HL-60 (cell line): Measurements from ENCODE around the gene ENOX1.

Experiments used
- GABPA ChIP-seq: IDR thresholded peaks from 2 replicates; pipeline ENCODE4 v1.6.1; 2012; ENCODE audit warnings: low read depth
- POLR2AphosphoS5 ChIP-seq: IDR thresholded peaks from 2 replicates; pipeline ENCODE4 v1.6.1; 2012; ENCODE audit warnings: low read depth
- TF ChIP-seq, protein P1 (sequence below): IDR thresholded peaks from one replicate; pipeline ENCODE4 v1.5.1; 2011; ENCODE audit warnings: low read length, control low read depth, inconsistent platforms; ENCODE audit not compliant: insufficient read depth
- TF ChIP-seq, protein P2 (sequence below): IDR thresholded peaks from 2 replicates; pipeline ENCODE4 v1.6.1; 2012; ENCODE audit warnings: low read depth; ENCODE audit not compliant: insufficient replicate concordance

- TF ChIP-seq, protein P1, sequence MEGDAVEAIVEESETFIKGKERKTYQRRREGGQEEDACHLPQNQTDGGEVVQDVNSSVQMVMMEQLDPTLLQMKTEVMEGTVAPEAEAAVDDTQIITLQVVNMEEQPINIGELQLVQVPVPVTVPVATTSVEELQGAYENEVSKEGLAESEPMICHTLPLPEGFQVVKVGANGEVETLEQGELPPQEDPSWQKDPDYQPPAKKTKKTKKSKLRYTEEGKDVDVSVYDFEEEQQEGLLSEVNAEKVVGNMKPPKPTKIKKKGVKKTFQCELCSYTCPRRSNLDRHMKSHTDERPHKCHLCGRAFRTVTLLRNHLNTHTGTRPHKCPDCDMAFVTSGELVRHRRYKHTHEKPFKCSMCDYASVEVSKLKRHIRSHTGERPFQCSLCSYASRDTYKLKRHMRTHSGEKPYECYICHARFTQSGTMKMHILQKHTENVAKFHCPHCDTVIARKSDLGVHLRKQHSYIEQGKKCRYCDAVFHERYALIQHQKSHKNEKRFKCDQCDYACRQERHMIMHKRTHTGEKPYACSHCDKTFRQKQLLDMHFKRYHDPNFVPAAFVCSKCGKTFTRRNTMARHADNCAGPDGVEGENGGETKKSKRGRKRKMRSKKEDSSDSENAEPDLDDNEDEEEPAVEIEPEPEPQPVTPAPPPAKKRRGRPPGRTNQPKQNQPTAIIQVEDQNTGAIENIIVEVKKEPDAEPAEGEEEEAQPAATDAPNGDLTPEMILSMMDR = no peak
- TF ChIP-seq, protein P2, sequence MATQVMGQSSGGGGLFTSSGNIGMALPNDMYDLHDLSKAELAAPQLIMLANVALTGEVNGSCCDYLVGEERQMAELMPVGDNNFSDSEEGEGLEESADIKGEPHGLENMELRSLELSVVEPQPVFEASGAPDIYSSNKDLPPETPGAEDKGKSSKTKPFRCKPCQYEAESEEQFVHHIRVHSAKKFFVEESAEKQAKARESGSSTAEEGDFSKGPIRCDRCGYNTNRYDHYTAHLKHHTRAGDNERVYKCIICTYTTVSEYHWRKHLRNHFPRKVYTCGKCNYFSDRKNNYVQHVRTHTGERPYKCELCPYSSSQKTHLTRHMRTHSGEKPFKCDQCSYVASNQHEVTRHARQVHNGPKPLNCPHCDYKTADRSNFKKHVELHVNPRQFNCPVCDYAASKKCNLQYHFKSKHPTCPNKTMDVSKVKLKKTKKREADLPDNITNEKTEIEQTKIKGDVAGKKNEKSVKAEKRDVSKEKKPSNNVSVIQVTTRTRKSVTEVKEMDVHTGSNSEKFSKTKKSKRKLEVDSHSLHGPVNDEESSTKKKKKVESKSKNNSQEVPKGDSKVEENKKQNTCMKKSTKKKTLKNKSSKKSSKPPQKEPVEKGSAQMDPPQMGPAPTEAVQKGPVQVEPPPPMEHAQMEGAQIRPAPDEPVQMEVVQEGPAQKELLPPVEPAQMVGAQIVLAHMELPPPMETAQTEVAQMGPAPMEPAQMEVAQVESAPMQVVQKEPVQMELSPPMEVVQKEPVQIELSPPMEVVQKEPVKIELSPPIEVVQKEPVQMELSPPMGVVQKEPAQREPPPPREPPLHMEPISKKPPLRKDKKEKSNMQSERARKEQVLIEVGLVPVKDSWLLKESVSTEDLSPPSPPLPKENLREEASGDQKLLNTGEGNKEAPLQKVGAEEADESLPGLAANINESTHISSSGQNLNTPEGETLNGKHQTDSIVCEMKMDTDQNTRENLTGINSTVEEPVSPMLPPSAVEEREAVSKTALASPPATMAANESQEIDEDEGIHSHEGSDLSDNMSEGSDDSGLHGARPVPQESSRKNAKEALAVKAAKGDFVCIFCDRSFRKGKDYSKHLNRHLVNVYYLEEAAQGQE = peak; percentile 88
- TF ChIP-seq GABPA (no peak), POLR2AphosphoS5 (no peak)
Measured at GRCh38 chr13:43785650-43786471, 911 bp downstream of the ENOX1 start.
